TTC549 (cell line): ENCODE measurements around the gene KCNIP1.

ENCODE experiments used
- FAIRE-seq: peaks from 2 replicates; lab custom pipeline; 2012; peaks lifted over from hg19 to GRCh38; lab: Jason Lieb, UNC

KCNIP1 gene

GRCh38 chr5:170565072-170565471, 61.3 kb downstream of the KCNIP1 start:
- FAIRE-seq, result no peak

GRCh38 chr5:170569101-170569500, 65.3 kb downstream of the KCNIP1 start:
- no peak for FAIRE-seq

- FAIRE-seq, result no peak
Observed at GRCh38 chr5:170570476-170570875, 66.7 kb downstream of the KCNIP1 start.

GRCh38 chr5:170571281-170571731, 67.5 kb downstream of the KCNIP1 start:
- FAIRE-seq, result no peak

- no peak for FAIRE-seq
Observed at GRCh38 chr5:170571875-170572852, 68.3 kb downstream of the KCNIP1 start.

GRCh38 chr5:170573114-170573513, 69.3 kb downstream of the KCNIP1 start:
- FAIRE-seq, result no peak

GRCh38 chr5:170573660-170574059, 69.8 kb downstream of the KCNIP1 start:
- no peak for FAIRE-seq

GRCh38 chr5:170576602-170577535, 73.0 kb downstream of the KCNIP1 start:
- FAIRE-seq, result no peak

- no peak for FAIRE-seq
Observed at GRCh38 chr5:170579601-170580000, 75.8 kb downstream of the KCNIP1 start.

- FAIRE-seq, result no peak
Observed at GRCh38 chr5:170581211-170581610, 77.4 kb downstream of the KCNIP1 start.

GRCh38 chr5:170582644-170583330, 79.0 kb downstream of the KCNIP1 start:
- no peak for FAIRE-seq

- no peak for FAIRE-seq
Observed at GRCh38 chr5:170584003-170584402, 80.2 kb downstream of the KCNIP1 start.

GRCh38 chr5:170584450-170585058, 80.7 kb downstream of the KCNIP1 start:
- FAIRE-seq, result no peak

- no peak for FAIRE-seq
Observed at GRCh38 chr5:170585273-170585948, 81.6 kb downstream of the KCNIP1 start.

GRCh38 chr5:170587808-170588207, 84.0 kb downstream of the KCNIP1 start:
- no peak for FAIRE-seq

GRCh38 chr5:170589643-170590042, 85.8 kb downstream of the KCNIP1 start:
- FAIRE-seq, result no peak

- FAIRE-seq, result no peak
Observed at GRCh38 chr5:170590566-170590965, 86.7 kb downstream of the KCNIP1 start.

- no peak for FAIRE-seq
Observed at GRCh38 chr5:170591054-170591453, 87.2 kb downstream of the KCNIP1 start.

- no peak for FAIRE-seq
Observed at GRCh38 chr5:170596482-170597044, 92.7 kb downstream of the KCNIP1 start.

GRCh38 chr5:170597109-170597751, 93.4 kb downstream of the KCNIP1 start:
- no peak for FAIRE-seq
